Spleen (tissue), 11 donors: ENCODE results near the gene CEP170B. TPM values are rescaled to one million over a fixed set of nuclear protein-coding genes. Genes with fewer than 3 reads are reported as not detected.
"Not testable (repeated sequence)": the region's sequence is repeated elsewhere in the genome, so short reads cannot be mapped to it uniquely, and the experiment has no call there.

Source experiments
- DNase-seq: peaks from one replicate; pipeline ENCODE4 v3.0.0-alpha.2; 2020
- H3K27ac ChIP-seq, 8 donors: fragments of 200-600 bp; sonication (generic) in 7 of 8; 1 replicate in 4 of 8; 2 replicates in 4 of 8; pipeline versions ENCODE4 v1.5.0 to v1.8.0; 2016 to 2021; ENCODE audit warnings: inconsistent platforms in 4 of 8, mild to moderate bottlenecking in 4 of 8, moderate library complexity in 1 of 8
- H3K27me3 ChIP-seq, 7 donors: fragments of 200-600 bp; sonication (generic) in 6 of 7; replicated peaks in 1 of 7; 1 replicate in 4 of 7; 2 replicates in 3 of 7; pipeline versions ENCODE4 v1.5.0 to v1.8.0; 2016 to 2021; ENCODE audit warnings: inconsistent platforms in 3 of 7, mild to moderate bottlenecking in 1 of 7
- H3K36me3 ChIP-seq, 6 donors: fragments of 200-600 bp; sonication (generic) in 5 of 6; 1 replicate in 4 of 6; 2 replicates in 2 of 6; pipeline versions ENCODE4 v1.5.0 to v1.8.0; 2016 to 2021; ENCODE audit warnings: inconsistent platforms in 2 of 6
- H3K4me1 ChIP-seq, 6 donors: fragments of 200-600 bp; sonication (generic) in 5 of 6; 1 replicate in 3 of 6; 2 replicates in 3 of 6; pipeline versions ENCODE4 v1.5.0 to v1.8.0; 2016 to 2021; ENCODE audit warnings: inconsistent platforms in 3 of 6
- H3K4me3 ChIP-seq, 8 donors: fragments of 200-600 bp; sonication (generic) in 7 of 8; 1 replicate in 4 of 8; 2 replicates in 4 of 8; pipeline versions ENCODE4 v1.5.0 to v1.8.0; 2016 to 2021; ENCODE audit warnings: inconsistent platforms in 4 of 8, mild to moderate bottlenecking in 4 of 8, moderate library complexity in 2 of 8
- H3K9me3 ChIP-seq, 8 donors: fragments of 200-600 bp; sonication (generic) in 7 of 8; 1 replicate in 4 of 8; 2 replicates in 4 of 8; pipeline versions ENCODE4 v1.5.0 to v1.8.0; 2016 to 2021; ENCODE audit warnings: inconsistent platforms in 4 of 8
- CTCF ChIP-seq, 11 experiments: fragments of 200-600 bp in 7 of 11; fragments of 450-650 bp in 4 of 11; sonication (generic) in 4 of 11; IDR thresholded peaks in 8 of 11; conservative IDR thresholded peaks in 3 of 11; 1 replicate in 7 of 11; 2 replicates in 4 of 11; pipeline versions ENCODE4 v1.4.0 to v1.8.0; 2016 to 2021; ENCODE audit warnings: antibody characterized with exemption in 11 of 11, inconsistent platforms in 4 of 11, mild to moderate bottlenecking in 1 of 11
- POLR2A ChIP-seq, 3 donors: fragments of 450-650 bp; IDR thresholded peaks; one replicate each; pipeline ENCODE4 v1.5.1; 2017; ENCODE audit warnings: antibody characterized with exemption in 3 of 3, mild to moderate bottlenecking in 1 of 3
- POLR2AphosphoS5 ChIP-seq, 3 donors: sonication (generic); formaldehyde crosslinking; IDR thresholded peaks; one replicate each; pipeline ENCODE4 v1.5.1; 2017; ENCODE audit warnings: antibody characterized with exemption in 3 of 3
- WGBS, 5 donors: extraction: QIAGEN DNeasy Blood & Tissue Kit in 3 of 5; methylation state at CpG; one replicate each; pipeline versions ENCODE4 v1.1.5 to v1.1.7; 2013 to 2018; 5-methylcytosine and 5-hydroxymethylcytosine counted together
- intact Hi-C: fragments of 100-400 bp; cut with DNase I; formaldehyde crosslinking; loops from one replicate; pipeline ENCODE4 v1.15.0; 2023; ENCODE audit warnings: low total_unique reads
- polyA plus RNA-seq, 3 donors: library from polyadenylated mRNA; stranded (reverse); fragments of 200-250 nt; gene quantifications; one replicate each; pipeline ENCODE4 v1.2.1, GENCODE V29; 2013
- total RNA-seq, 7 donors: library from RNA; depleted of rRNA in 3 of 7; stranded (reverse); fragments of >200 nt in 3 of 7; fragmentation: NEBNext Ultra II Directional in 4 of 7; extraction: Animal tissue kit (Norgen Biotek cat#: 25700) in 4 of 7; gene quantifications; one replicate each; pipeline versions ENCODE4 v1.1.0 to v1.2.1, GENCODE V29; 2016 to 2021
- donor health status: healthy with polysubstance abuse.
- donor health status: DM: no; HTN: no; CAD: no; lungs with moderate emphysema.
- donor health status: DM: no; HTN: no; CAD: no.
- donor health status: Bipolar disorder and iron deficiency.
- donor health status: healthy.
- donor health status: DM: no; HTN: no; CAD: no.
- donor health status: DM: yes; HTN: yes; CAD: no.

CEP170B gene
- total and polyA plus RNA-seq, 10 donors, result 0.58 to 12.6 (median 5.7) TPM

DNA sequence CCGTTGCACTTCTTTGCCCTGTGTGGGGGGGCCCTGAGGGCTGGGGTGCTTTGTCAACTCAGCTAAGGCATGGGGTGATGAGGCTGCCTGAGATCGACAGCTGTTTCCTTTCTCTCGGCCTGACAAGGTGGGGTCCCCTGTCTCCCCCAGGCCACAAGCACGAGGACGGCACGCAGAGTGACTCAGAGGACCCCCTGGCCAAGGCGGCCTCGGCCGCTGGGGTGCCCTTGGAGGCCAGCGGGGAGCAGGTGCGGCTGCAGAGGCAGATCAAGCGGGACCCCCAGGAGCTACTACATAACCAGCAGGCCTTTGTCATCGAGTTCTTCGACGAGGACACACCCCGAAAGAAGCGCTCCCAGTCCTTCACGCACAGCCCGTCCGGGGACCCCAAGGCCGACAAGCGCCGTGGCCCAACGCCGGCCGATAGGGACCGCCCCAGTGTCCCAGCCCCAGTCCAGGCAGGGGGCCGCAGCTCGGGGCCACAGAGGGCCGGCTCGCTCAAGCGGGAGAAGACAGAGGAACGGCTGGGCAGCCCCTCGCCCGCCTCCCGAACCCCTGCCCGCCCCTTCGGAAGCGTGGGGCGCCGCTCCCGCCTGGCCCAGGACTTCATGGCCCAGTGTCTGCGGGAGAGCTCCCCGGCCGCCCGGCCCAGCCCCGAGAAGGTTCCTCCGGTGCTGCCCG, 18.8 kb downstream of the CEP170B start:
- Histone ChIP-seq H3K36me3 (peaks cover 0 to 67% (median 6%) of the 10 kb centered on the region in 6 donors), H3K9me3 (no peaks in the 10 kb centered on the region), H3K4me3 (no peak overlapping the region), H3K27me3 (no peaks in the 10 kb centered on the region), H3K4me1 (no peaks in the 10 kb centered on the region), H3K27ac (no peak overlapping the region)
- intact Hi-C loops, result no loop called here
- DNase-seq, result peak; percentile 65
- WGBS, 5 donors, result 80 to 93% (median 90%) methylated on average over 21 to 49 of the region's 49 CpGs
- TF ChIP-seq POLR2AphosphoS5 (IDR thresholded peaks at IDR 0.05) (no peak), CTCF (IDR thresholded peaks at IDR 0.05 in 8 of 11, conservative IDR thresholded peaks at IDR 0.05 in 3 of 11) (no peak), POLR2A (IDR thresholded peaks at IDR 0.05) (no peak)

- H3K36me3 ChIP-seq, result peaks cover 0 to 65% (median 6%) of the 10 kb centered on the region in 6 donors
- peak; percentile 39 for DNase-seq
- H3K9me3 ChIP-seq, H3K4me1 ChIP-seq, intact Hi-C loops, H3K4me3 ChIP-seq, H3K27me3 ChIP-seq, H3K27ac ChIP-seq: not testable (repeated sequence)
- 76 to 92% (median 86%) methylated on average over 13 to 28 of the region's 34 CpGs for WGBS, 5 donors
Measured at GRCh38 chr14:104884381-104884780, 19.3 kb downstream of the CEP170B start.

DNA sequence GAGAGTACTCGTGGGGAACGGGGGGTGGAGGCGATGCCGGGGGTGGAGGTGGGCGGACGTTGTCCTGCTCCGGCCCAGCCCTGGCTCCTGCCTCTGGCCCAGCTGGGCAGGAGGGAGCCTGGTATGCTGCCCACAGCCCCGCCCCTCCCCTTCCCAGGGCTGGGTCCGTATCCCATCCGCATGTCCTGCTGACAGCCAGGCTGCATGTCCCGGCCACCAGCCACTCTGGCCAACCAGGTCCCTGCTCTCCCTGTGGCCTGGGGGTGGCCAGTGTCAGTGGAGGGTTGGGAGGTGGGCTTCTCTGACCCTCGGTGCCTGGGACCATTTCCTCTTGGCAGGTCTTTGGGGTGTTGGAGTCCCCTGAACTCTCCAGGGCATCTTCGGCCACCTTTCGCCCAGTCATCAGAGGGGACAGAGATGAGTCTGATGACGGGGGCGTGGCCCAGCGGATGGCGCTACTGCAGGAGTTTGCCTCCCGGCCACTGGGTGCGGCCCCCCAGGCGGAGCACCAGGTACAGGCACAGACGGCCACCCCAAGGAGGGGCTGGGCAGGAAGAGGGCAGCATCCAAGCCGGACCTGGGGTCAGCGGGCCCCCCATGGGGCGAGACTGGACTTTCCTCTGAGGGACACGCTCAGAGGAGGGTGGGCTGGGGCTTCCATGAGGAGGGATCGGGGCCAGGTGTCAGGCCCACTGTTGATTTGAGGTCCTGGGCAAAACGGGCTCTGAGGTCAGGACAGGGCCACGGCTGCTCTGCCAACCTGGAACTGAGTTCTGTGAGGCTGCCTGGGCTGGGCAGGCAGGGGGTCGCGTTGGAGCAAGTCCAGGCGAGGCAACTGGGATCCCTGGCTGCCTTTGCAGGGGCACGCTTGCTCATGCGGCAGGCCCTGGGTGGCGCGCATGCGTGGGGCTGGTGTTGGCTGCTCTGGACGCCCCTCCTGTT, 20.2 kb downstream of the CEP170B start:
- Histone ChIP-seq H3K4me1 (no peaks in the 10 kb centered on the region), H3K9me3 (no peaks in the 10 kb centered on the region), H3K4me3 (no peak overlapping the region), H3K27ac (no peak overlapping the region), H3K36me3 (peaks cover 0 to 57% (median 6%) of the 10 kb centered on the region in 6 donors), H3K27me3 (no peaks in the 10 kb centered on the region)
- TF ChIP-seq POLR2A (IDR thresholded peaks at IDR 0.05) (no peak), POLR2AphosphoS5 (IDR thresholded peaks at IDR 0.05) (no peak), CTCF (IDR thresholded peaks at IDR 0.05 in 8 of 11, conservative IDR thresholded peaks at IDR 0.05 in 3 of 11) (no peak)
- 85 to 94% (median 89%) methylated on average over 20 to 38 of the region's 38 CpGs for WGBS, 5 donors
- intact Hi-C loops, result no loop called here
- peak; percentile 64 for DNase-seq

DNA sequence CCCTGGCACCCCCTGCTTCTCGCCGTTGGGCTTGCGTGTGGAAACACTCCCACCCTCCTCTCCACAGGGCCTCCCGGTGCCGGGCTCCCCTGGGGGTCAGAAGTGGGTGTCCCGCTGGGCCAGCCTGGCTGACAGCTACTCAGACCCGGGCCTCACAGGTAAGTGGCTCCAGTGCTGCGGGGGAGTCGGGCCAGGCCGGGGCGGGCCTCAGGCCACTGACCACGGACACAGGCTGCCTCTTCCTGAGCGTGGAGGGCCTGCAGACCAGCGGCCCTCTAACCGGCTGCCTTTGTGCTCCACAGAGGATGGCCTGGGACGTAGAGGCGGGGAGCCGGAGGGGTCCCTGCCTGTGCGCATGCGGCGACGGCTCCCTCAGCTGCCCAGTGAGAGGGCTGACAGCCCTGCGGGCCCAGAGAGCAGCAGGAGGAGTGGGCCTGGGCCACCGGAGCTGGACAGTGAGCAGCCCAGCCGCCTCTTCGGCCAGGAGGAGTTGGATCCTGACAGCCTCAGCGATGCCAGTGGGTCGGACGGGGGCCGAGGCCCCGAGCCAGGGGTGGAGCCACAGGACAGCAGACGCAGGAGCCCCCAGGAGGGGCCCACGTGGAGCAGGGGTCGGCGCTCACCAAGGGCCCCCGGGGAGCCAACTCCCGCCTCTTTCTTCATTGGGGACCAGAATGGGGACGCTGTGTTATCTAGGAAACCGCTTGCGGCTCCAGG, 21.1 kb downstream of the CEP170B start:
- no peak for TF ChIP-seq POLR2AphosphoS5 (IDR thresholded peaks at IDR 0.05)
- no peak for TF ChIP-seq POLR2A (IDR thresholded peaks at IDR 0.05)
- no peak for TF ChIP-seq CTCF (IDR thresholded peaks at IDR 0.05 in 8 of 11, conservative IDR thresholded peaks at IDR 0.05 in 3 of 11)
- intact Hi-C loops, result no loop called here
- DNase-seq, result peak; percentile 72
- WGBS, 5 donors, result 89 to 93% (median 91%) methylated on average over 17 to 40 of the region's 40 CpGs
- Histone ChIP-seq H3K36me3 (peaks cover 0 to 49% (median 6%) of the 10 kb centered on the region in 6 donors), H3K4me3 (no peak overlapping the region), H3K4me1 (no peaks in the 10 kb centered on the region), H3K27ac (no peak overlapping the region), H3K9me3 (no peaks in the 10 kb centered on the region), H3K27me3 (no peaks in the 10 kb centered on the region)
